Hepatocyte (in vitro differentiated cells): ENCODE results near the gene KATNB1. TPM values are rescaled to one million over a fixed set of nuclear protein-coding genes. Genes with fewer than 3 reads are reported as not detected.

Experiments used
- DNase-seq: peaks from one replicate; pipeline ENCODE4 v3.0.0-alpha.2; 2016; ENCODE audit warnings: low spot score
- H2AFZ ChIP-seq: fragments of 200-600 bp; sonication (generic); 2 replicates; pipeline ENCODE4 v1.6.0; 2016; ENCODE audit warnings: antibody characterized with exemption, mild to moderate bottlenecking
- H3K27ac ChIP-seq: fragments of 200-600 bp; sonication (generic); 2 replicates; pipeline ENCODE4 v1.5.1; 2016; ENCODE audit warnings: mild to moderate bottlenecking
- H3K27me3 ChIP-seq: fragments of 200-600 bp; sonication (generic); 2 replicates; pipeline ENCODE4 v1.6.1; 2016
- H3K36me3 ChIP-seq: fragments of 200-600 bp; sonication (generic); replicated peaks from 2 replicates; pipeline ENCODE4 v1.5.1; 2016; ENCODE audit warnings: low read depth; ENCODE audit not compliant: insufficient read depth
- H3K4me1 ChIP-seq: fragments of 200-600 bp; sonication (generic); 2 replicates; pipeline ENCODE4 v1.5.1; 2016; ENCODE audit warnings: mild to moderate bottlenecking, moderate library complexity; ENCODE audit not compliant: insufficient read depth
- H3K4me2 ChIP-seq: fragments of 200-600 bp; sonication (generic); 2 replicates; pipeline ENCODE4 v1.6.0; 2016
- H3K4me3 ChIP-seq: fragments of 200-600 bp; sonication (generic); 2 replicates; pipeline ENCODE4 v1.5.1; 2016; ENCODE audit warnings: mild to moderate bottlenecking
- H3K79me2 ChIP-seq: fragments of 200-600 bp; sonication (generic); 2 replicates; pipeline ENCODE4 v1.6.0; 2017; ENCODE audit warnings: mild to moderate bottlenecking
- H3K9me2 ChIP-seq: fragments of 200-600 bp; sonication (generic); replicated peaks from 2 replicates; pipeline ENCODE4 v1.6.0; 2017; ENCODE audit warnings: mild to moderate bottlenecking; ENCODE audit not compliant: insufficient read depth
- H3K9me3 ChIP-seq: fragments of 200-600 bp; sonication (generic); 2 replicates; pipeline ENCODE4 v1.5.1; 2016; ENCODE audit warnings: low read depth, mild to moderate bottlenecking
- H4K20me1 ChIP-seq: fragments of 200-600 bp; sonication (generic); 2 replicates; pipeline ENCODE4 v1.6.0; 2016; ENCODE audit warnings: mild to moderate bottlenecking; ENCODE audit not compliant: insufficient read depth, poor library complexity, severe bottlenecking
- CTCF ChIP-seq: fragments of 200-600 bp; sonication (generic); IDR thresholded peaks from 2 replicates; pipeline ENCODE4 v1.5.1; 2016; ENCODE audit warnings: antibody characterized with exemption, mild to moderate bottlenecking; ENCODE audit not compliant: poor library complexity
- EZH2 ChIP-seq: fragments of 200-600 bp; sonication (generic); IDR thresholded peaks from 2 replicates; pipeline ENCODE4 v1.6.1; 2016; ENCODE audit warnings: antibody characterized with exemption, mild to moderate bottlenecking, borderline replicate concordance
- EZH2phosphoT487 ChIP-seq: fragments of 200-600 bp; sonication (generic); IDR thresholded peaks from one replicate; pipeline ENCODE4 v1.6.1; 2018; ENCODE audit warnings: antibody characterized with exemption, mild to moderate bottlenecking, low read depth, moderate library complexity; ENCODE audit not compliant: unreplicated experiment, severe bottlenecking
- WGBS: methylation state at CpG from one replicate; pipeline ENCODE4 v1.1.6; 2016; ENCODE audit warnings: low lambda C conversion rate; ENCODE audit errors: missing lambda C conversion rate; 5-methylcytosine and 5-hydroxymethylcytosine counted together
- polyA plus RNA-seq: library from polyadenylated mRNA; unstranded; fragments of >200 nt; fragmentation: Nextera tagmentation; extraction: Ambion mirVana; gene quantifications from 2 replicates; pipeline ENCODE4 v1.2.1, GENCODE V29; 2016
- total RNA-seq: library from RNA; depleted of rRNA; stranded (reverse); fragments of >200 nt; gene quantifications from 2 replicates; pipeline ENCODE4 v1.2.3, GENCODE V29; 2014

Gene KATNB1
- total and polyA plus RNA-seq, 2 experiments from 2014 or later, result 12.3 to 15.3 TPM

- WGBS, result 95% methylated on average over 10 of the region's 12 CpGs
Measured at GRCh38 chr16:57761957-57762356, 26.4 kb downstream of the KATNB1 start.

GRCh38 chr16:57762365-57763040 lies 26.9 kb downstream of the KATNB1 start:
- DNase-seq, result no peak
- no peaks in the 10 kb centered on the region for H3K4me1 ChIP-seq
- WGBS, result 81% methylated on average over 13 of the region's 15 CpGs
- no peak overlapping the region for H3K27ac ChIP-seq
- H2AFZ ChIP-seq, result no peak overlapping the region
- H3K79me2 ChIP-seq, result no peaks in the 10 kb centered on the region
- no peak overlapping the region for H3K4me3 ChIP-seq
- no peak overlapping the region for H3K4me2 ChIP-seq
- no peaks in the 10 kb centered on the region for H3K9me3 ChIP-seq
- H3K27me3 ChIP-seq, result no peaks in the 10 kb centered on the region
- TF ChIP-seq EZH2phosphoT487 (no peak), CTCF (no peak), EZH2 (no peak)
- no peaks in the 10 kb centered on the region for H4K20me1 ChIP-seq
- no peaks in the 10 kb centered on the region for H3K9me2 ChIP-seq
- no peaks in the 10 kb centered on the region for H3K36me3 ChIP-seq

More at GRCh38 chr16:57761957-57762356, 26.4 kb downstream of the KATNB1 start:
- Histone ChIP-seq H3K36me3 (no peaks in the 10 kb centered on the region), H3K9me3 (no peaks in the 10 kb centered on the region), H3K4me3 (no peak overlapping the region), H3K79me2 (no peaks in the 10 kb centered on the region), H3K4me1 (no peaks in the 10 kb centered on the region), H3K27me3 (no peaks in the 10 kb centered on the region), H2AFZ (no peak overlapping the region), H3K4me2 (no peak overlapping the region), H3K27ac (no peak overlapping the region), H3K9me2 (no peaks in the 10 kb centered on the region), H4K20me1 (no peaks in the 10 kb centered on the region)
- DNase-seq, result no peak
- TF ChIP-seq CTCF (no peak), EZH2 (no peak), EZH2phosphoT487 (no peak)

- no peaks in the 10 kb centered on the region for H3K27me3 ChIP-seq
- DNase-seq, result no peak
- TF ChIP-seq EZH2 (no peak), CTCF (no peak), EZH2phosphoT487 (no peak)
- H3K27ac ChIP-seq, result no peak overlapping the region
- H3K4me2 ChIP-seq, result no peak overlapping the region
- WGBS, result 96% methylated on average over 14 of the region's 14 CpGs
- H3K36me3 ChIP-seq, result no peaks in the 10 kb centered on the region
- no peaks in the 10 kb centered on the region for H3K9me2 ChIP-seq
- no peaks in the 10 kb centered on the region for H3K79me2 ChIP-seq
- H2AFZ ChIP-seq, result no peak overlapping the region
- no peaks in the 10 kb centered on the region for H4K20me1 ChIP-seq
- H3K4me3 ChIP-seq, result no peak overlapping the region
- no peaks in the 10 kb centered on the region for H3K4me1 ChIP-seq
- no peaks in the 10 kb centered on the region for H3K9me3 ChIP-seq
Measured at GRCh38 chr16:57763285-57764005, 27.9 kb downstream of the KATNB1 start.
